ENCODE measurements around the gene IL33. TPM values are rescaled to one million over a fixed set of nuclear protein-coding genes. Genes with fewer than 3 reads are reported as not detected.

IL33 gene
- total RNA-seq, 4 donors from 2014 or later = 6.9 to 152 (median 60.0) TPM

- DNase-seq = no peak
- no peaks in the 10 kb centered on the region for H3K36me3 ChIP-seq
- no peak for TF ChIP-seq CTCF (IDR thresholded peaks at IDR 0.05)
- TF ChIP-seq POLR2A (IDR thresholded peaks at IDR 0.05) = no peak
- H3K27me3 ChIP-seq = no peaks in the 10 kb centered on the region
- no peaks in the 10 kb centered on the region for H3K4me1 ChIP-seq
- no peaks in the 10 kb centered on the region for H3K9me3 ChIP-seq
- H3K4me3 ChIP-seq = no peak overlapping the region
- intact Hi-C loops (cut with DNase I; ENCODE audit: low total_unique reads) = no loop called here
- H3K27ac ChIP-seq = no peak overlapping the region
Measured at GRCh38 chr9:6304232-6304631, 88.6 kb downstream of the IL33 start.

- TF ChIP-seq CTCF (IDR thresholded peaks at IDR 0.05) (peak; percentile 61 to 83 (median 67)), POLR2A (IDR thresholded peaks at IDR 0.05) (no peak)
- Histone ChIP-seq H3K9me3 (no peaks in the 10 kb centered on the region), H3K27ac (no peak overlapping the region), H3K4me3 (no peak overlapping the region), H3K36me3 (no peaks in the 10 kb centered on the region), H3K4me1 (no peaks in the 10 kb centered on the region), H3K27me3 (no peaks in the 10 kb centered on the region)
- DNase-seq = no peak
- intact Hi-C loops (cut with DNase I; ENCODE audit: low total_unique reads) = no loop called here
Measured at GRCh38 chr9:6305954-6306563, 90.5 kb downstream of the IL33 start.

Other genes with a start within 250 kb of the IL33 start
- 10 to 100 TPM; 13.2 to 61.1 (median 25.5) TPM for gene RANBP6, start 200.2 kb upstream of the IL33 start, total RNA-seq
- not detected for gene TPD52L3, start 112.6 kb downstream of the IL33 start, total RNA-seq
- 100 to 1,000 TPM in 1 of 4 donors, 10 to 100 TPM in 3; 40.7 to 107 (median 63.1) TPM for gene UHRF2, start 197.4 kb downstream of the IL33 start, total RNA-seq

Measured in uterus (tissue), 4 donors.